HG03469 (cell line): ENCODE measurements around the gene TAX1BP3.

Source experiments
- ATAC-seq: cut with Tn5 transposase; IDR thresholded peaks from one replicate; pipeline ENCODE4 v1.9.1; 2021; ENCODE audit warnings: mild to moderate bottlenecking, moderate library complexity, moderate number of reproducible peaks; ENCODE audit not compliant: unreplicated experiment

TAX1BP3 gene

DNA sequence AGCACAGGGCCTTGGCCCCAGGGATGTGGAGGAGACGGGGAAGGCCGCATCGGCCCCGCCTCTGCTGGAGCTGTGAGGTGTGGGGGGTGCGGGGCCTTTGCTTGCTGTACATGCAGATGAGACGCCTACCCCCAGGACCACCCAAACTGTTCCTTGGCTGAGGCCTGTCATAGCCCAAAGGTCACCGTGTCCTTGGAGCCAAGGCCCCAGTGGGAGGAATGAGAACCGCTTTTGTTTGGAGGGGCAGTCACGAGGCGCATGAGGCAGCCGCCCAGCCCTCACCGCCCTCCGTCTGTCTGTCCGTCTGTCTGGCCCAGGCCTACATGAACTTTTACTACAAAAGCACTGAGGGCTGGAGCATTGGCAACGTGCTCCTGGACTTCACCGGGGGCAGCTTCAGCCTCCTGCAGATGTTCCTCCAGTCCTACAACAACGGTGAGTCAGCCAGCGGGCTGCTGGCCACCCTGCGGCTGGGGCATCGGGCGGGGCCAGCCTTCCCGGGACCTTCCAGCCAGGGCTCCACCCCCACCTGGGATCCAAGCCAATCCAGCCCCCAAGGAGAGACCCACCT lies 8.8 kb downstream of the TAX1BP3 start:
- no peak for ATAC-seq

DNA sequence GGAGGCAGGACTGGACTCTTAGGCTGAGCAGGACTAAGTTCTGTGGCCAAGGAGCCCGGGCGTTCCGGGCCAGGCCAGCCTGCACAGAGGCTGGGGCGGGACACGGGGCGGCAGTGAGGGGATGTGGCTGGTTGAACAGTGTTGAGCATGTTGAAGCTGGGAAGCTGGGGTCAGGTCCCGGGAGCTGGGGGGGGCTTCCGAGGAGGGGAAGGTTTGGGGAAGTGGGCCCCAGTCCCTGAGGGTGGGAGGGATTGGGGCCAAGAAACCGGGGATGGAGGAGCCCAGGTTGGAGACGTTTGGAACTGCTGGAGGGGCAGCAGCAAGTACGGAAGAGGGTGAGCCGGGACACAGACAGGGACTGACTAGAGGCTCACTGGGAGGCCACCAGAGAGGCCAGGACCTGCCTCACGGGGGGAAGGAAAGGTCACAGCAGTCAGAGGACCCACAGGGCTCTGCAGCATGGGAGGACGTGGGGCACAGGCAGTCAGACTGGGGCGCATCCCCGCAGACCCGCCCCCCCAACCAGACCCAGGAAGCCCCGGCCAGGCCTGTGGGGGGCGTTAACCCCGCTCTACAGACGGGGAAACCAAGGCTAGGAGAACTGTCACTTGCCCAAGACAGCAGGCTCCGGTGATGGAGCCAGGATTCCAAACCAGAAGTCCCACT lies 9.5 kb downstream of the TAX1BP3 start:
- ATAC-seq: no peak

DNA sequence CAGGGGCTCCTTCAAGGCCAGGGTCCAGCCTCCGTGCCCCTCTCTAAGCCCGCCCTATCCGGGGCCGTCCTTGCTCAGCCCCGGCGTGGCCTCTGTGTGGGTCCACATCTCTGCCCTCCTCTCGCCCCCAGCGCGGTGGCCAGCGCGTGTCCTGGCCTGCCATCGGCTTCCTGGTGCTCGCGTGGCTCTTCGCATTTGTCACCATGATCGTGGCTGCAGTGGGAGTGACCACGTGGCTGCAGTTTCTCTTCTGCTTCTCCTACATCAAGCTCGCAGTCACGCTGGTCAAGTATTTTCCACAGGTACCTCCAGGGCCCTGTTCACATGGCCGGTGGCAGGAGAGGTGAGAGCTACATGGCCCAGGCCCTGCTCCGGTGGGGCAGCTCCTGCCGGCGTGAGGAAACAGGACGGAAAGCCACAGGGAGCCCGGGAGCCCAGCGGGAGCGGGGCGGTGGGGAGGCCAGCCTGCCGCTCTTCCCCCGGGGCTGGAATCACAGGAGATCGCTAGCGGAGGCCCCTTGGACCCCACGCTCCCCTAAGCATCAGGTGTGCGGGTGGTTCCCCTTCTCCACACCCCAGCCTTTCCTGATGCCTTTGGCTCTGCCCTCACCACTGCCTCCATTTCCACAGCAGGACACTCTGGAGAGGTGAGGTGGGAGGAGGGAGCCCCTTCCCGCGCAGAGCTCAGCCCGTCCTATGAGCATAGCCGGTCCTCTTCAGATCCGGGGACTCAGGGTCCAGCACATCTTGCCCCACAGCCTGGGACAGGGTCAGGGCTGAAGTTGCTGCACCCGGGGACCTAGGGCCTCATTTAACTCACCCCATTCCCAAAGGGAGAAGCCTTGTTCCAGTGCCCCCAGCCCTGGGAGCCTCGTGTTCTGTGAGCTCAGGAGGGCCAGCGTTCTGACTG lies 10.2 kb downstream of the TAX1BP3 start:
- ATAC-seq: no peak

DNA sequence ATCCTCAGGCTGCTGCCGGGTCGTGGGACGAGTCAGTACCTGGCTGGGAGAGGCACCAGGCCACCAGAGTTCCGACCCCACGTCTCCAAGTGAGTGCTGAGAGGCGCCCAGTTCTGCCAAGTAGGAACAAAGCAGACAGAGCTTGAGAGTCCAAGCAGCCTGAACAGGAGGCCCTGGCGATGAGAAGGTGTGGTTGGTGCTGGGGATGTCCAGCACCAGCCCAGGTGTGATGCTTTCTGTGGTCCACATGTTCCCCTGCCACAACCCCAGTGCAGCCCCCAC lies 10.8 kb downstream of the TAX1BP3 start:
- no peak for ATAC-seq

DNA sequence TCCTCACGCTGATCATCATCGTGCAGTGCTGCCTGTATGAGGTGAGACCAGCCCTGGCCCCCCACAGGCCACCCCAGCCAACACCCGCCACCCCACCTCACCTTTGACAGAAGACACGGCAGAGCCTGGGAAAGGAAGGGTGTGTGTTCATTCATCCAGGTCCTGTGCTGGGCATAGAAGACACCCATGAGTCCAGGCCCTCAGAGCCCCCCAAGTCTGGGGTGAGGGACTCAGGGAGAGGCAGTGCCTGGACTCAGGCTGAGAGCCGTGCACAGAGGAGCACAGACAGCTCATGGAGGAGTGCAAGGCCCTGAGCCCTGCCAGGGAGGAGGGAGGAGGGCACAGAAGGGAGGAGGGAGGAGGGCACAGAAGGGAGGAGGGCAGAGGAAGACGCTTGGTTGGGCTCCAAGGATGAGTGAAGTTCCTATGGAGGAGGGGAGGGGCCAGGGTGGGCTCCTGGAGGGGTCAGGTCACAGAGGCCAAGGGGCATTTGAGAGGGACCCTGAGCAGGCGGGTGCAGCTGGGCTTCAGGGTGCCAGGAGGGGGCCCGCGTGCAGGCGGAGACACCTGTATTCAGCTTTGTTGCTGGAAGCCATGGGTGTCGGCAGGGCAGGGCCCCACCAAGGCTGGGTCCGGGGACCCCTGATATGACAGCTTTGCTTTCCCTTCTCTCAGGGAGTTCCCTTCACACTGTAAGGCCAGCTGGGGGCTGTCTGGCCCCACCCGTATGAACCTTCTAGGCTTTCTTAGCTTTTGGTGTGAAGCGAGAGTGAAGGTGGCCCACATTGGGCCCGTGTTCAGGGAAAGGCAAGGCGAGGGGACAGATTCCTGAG lies 11.4 kb downstream of the TAX1BP3 start:
- ATAC-seq: no peak

DNA sequence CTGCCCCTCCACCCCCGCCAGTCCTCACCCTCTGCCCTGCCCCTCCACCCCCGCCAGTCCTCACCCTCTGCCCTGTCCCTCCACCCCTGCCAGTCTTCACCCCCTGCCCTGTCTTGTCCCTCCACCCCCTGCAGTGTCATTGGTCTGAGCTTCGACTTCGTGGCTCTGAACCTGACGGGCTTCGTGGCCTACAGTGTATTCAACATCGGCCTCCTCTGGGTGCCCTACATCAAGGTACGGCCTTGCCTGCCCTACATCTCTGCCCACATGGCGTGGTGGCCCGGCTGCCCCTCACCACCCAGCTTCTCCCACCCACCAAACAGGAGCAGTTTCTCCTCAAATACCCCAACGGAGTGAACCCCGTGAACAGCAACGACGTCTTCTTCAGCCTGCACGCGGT lies 12.0 kb downstream of the TAX1BP3 start:
- ATAC-seq: no peak

DNA sequence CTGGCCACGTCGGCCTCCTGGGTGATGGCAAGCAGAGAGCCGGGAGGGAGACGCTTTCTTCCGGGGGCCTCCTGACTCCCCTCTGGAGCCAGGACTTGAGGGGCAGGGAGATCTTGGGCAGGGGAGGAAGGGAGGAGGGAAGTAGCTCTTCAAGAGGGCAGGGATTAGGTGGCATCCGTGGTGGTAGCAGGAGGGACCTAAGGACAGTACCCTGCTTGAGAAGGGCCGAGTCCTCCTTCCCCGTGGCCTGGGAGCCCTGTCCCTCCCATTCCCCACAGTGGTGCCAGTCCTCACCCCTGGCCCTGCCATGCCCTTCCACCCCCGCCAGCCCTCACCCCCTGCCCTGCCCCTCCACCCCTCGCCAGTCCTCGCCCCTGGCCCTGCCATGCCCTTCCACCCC lies 12.6 kb downstream of the TAX1BP3 start:
- no peak for ATAC-seq

DNA sequence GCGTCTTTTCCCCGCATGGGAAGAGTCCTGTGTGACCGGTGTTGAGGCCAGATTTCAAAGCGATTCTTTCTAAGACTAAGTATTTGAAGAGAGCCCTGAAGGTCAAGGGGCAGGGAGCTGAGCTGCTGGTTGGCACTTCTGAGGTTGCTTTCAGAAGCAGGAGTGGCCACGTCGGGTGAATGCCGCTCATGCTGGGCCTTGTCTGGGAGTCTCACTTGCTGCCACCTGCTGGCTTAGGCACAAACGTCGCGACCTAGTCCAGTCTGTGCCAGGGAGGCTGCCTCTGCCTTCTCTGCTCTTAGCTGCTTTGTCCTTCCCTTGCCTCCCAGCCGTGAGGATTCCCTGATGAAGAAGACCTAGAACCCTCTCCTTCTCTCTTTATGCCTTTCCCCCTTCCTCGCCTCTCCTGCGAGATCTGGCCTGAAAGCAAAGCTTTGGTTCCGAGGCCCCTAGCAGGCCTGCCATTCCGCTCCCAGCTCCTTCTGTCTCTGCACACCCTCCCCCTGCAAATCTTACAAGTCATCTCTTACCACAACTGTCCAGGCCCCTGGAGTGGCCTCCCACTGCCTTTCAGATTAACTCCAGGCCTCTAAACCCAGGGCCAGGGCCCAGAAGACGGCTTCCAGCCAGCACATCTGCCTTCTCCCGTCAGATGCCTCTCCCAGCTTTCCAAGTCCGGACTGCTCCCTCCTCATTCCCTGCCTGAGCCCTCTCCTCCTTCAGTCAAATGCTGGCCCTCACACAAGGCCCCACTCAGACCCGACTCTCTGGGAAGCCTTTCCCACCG lies 20.4 kb downstream of the TAX1BP3 start:
- no peak for ATAC-seq

DNA sequence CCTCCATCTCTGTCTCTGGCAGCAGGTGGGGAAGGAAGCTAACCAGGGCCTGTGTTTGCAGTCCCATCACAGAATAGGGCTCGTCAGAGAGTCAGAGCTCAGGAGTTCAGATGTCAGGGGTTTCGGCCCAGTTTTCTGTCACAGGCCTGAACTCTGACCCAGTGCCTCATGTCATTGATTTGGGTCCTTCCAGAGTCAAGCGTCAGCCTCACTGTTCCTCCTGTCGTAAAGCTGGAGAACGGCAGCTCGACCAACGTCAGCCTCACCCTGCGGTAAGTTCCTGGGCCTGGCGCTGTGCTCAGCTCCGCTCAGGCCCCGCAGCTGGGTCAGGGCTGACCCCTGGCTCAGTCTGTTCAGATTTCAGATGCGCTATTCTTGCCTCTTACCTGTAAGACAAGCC lies 21.1 kb downstream of the TAX1BP3 start:
- no peak for ATAC-seq

DNA sequence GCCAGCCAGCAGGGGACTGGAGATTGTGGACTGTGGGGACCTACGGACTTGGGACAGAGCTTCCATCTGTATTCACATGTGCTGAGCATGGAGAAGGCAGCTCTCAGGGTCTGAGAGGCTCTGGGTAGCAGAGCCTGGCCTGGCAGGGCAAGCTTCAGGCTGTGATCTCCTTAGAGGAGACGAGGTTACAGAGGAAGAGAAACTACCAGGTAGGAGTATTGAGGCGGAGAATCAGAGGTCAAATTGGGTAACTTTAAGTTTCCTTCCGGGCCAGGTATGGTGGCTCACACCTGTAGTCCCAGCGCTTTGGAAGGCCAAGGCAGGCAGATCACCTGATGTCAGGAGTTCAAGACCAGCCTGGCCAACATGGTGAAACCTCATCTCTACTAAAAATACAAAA lies 23.1 kb downstream of the TAX1BP3 start:
- no peak for ATAC-seq

DNA sequence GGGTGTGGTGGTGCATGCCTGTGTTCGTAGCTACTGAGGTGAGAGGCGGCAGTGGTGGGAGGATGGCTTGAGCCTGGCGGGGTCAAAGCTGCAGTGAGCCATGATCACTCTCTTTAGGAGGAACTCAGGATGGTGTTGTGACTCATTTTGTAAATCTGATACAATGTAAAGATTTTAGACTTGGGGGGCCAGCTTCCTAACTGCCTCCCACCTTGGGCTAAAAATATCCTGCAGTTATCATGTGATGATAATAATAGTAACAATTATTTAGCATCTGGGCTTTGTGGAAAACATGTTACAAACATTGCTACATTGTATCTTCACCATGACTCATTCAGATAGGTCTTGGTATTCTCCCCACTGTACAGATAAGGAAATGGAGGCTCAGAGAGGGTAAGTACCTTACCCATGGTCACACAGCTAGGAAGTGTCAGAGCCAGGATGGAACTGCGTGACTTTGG lies 24.5 kb downstream of the TAX1BP3 start:
- ATAC-seq: no peak

DNA sequence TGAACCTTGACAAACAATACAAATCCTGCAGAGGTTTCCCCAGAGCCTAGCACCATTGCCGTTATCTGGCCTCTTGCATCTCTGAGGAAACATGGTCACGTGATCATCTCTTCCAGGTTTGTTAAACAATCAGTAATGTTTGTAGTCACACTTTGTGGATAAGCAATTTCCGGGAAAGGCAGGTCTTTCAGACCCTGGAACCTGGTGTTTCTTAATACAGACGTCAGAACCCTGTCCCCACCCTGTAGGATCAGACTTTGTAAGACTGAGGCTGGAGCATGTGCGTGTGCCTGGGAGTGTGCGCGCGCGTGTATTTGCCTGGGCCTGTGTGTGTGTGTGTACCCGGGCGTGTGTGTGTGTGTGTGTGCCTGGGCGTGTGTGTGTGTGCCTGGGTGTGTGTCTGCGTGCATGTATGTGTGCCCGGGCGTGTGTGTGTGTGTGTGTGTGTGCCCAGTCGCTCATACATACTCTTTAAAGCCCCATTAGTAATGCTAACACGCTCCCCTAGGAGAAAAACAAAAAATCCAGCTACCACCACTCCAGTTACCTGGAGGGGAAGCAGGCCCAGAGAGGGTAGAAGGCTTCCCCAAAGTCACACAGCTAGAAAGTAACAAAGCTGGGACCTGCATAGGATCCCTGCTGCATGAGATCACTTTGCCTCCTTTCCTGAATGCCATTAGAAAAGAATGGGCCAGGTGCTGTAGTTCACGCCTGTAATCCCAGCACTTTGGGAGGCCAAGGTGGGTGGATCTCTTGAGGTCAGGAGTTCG lies 26.5 kb downstream of the TAX1BP3 start:
- ATAC-seq: no peak

DNA sequence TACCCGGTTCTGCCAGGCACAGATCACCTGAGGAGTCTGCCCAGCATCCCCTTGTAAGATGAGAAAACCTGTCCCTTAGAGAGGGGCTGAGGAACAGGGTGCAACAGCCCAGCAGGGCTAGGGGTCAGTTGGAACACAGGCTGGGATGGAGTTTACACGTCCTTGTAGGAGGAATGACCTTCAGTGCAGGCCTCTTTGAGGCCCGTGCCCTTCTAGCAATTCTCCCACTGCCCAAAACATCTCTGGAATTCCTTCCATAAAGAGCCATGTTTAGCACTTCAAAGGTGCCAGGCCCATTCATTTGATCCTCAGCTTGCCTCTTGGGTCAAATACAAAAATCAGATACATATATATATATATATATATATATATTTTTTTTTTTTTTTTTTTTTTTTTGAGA lies 27.4 kb downstream of the TAX1BP3 start:
- no peak for ATAC-seq

DNA sequence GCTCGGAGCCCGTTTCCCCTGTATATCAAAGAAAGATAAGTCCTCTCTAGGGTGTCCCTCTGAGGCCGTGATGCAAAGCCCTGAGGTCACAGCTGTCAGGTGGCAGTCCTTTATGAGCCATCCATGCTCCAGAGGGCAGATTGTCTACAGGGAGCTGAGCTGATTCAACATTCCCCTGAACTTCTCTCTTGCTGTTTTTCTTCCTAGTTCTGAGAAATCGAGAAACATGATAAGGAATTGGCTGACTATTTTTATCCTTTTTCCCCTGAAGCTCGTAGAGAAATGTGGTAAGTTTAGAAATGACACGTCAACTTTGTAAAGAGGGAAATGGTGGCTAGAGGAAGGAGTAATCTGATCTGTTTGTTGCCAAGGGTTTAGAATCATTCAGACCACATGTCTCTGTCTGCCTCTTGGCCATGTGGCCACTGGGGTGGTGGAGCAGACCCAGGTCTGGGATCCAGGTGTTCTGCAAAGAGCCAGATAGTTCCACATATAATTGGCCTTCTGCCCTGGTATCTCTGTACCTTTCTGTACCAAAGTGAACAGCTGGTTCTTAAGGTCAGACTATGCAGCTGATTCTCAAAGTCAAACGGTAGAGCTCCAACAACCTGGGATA lies 28.3 kb downstream of the TAX1BP3 start:
- ATAC-seq: no peak

DNA sequence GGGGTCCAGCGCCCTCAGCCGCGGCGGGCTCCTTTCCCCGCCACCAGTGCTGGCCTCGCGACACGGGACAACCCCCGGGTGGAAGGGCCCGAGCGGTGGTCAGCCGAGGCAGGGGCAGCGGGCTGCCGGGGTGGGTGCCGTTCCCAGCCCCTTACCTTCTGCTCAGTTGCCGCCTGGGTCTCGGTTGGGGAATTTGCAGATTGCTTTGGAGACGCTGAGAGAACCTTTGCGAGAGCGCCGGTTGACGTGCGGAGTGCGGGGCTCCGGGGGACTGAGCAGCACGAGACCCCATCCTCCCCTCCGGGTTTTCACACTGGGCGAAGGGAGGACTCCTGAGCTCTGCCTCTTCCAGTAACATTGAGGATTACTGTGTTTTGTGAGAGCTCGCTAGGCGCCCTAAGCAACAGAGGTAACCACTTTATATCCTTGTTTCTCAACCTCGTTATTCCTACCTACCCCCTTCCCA lies 31.4 kb downstream of the TAX1BP3 start:
- ATAC-seq: peak; percentile 9

DNA sequence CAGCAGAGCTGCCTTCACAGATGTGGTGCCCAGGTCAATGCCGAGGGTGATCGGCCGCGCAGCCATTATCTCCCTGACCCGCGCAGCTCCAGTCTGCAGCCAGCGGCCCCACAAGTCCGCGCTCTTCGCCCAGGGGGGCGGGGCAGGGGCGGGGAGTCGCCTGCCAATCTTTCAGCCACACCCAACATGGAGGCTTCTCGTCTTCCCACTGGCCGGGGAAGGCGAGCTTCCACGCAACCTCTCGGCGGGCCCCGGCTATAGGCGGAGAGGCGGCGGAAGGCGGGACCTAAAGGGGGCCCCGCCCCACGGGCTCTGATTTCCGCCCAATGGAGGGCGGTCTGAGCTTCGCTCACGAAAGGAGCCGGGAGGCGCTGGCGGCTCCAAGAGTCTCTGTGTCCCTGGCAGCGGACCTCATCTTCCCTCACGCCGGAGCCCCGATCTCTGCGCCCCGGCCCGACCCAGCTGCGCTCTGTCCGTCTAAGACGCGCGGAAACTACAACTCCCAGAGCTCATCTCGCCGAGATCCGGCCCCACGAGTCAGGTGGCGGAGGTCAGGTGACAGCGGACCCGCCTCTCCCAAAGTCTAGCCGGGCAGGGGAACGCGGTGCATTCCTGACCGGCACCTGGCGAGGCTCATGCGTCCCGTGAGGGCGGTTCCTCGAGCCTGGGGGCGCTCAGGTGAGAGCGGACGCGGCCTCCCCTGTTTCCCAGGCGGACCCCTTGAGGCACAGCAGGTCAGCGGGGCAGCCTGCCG lies 32.0 kb downstream of the TAX1BP3 start, which contains the start of the genes CTNS and SHPK:
Gene CTNS, plus strand, starts transcription at position 607 of the 754 bp plus-strand sequence. CDS start 3,447 bp downstream, outside the sequence.
Gene SHPK, minus strand, starts transcription at position 97 of the 754 bp plus-strand sequence. Its CDS starts 31 bp downstream, at position 66.
- peak; percentile 67 for ATAC-seq

DNA sequence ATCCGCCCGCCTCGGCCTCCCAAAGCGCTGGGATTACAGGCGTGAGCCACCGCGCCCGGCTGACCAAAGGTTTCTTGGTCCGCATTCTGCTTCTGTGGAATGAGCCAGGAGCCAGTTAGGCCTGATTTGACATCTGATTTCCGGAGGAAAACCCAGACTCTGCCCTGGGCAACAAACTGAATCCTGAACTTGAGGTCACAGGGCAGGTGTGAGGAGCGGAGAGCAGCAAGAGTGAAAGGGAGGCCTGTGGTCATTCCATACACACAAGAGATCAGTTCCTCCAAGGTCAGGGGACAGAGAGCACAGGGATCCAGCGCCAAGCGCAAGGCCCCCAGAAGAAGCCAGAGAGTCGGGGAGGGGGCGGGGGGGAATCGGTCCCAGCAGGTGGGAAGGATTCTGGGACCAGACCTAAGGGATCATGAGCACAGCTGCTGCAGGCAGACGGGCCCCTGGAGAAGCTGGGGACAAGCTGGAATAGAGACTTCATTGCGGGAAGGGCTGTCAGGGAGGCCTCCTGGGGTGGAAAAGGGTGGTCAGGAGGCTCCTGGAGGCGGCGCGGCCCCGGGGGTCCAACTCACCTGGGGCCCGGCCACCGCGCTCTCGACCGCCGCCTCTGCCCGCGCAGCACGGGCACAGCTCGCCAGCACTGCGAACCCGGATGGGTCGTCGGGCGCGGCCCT lies 32.8 kb downstream of the TAX1BP3 start:
- ATAC-seq: no peak

DNA sequence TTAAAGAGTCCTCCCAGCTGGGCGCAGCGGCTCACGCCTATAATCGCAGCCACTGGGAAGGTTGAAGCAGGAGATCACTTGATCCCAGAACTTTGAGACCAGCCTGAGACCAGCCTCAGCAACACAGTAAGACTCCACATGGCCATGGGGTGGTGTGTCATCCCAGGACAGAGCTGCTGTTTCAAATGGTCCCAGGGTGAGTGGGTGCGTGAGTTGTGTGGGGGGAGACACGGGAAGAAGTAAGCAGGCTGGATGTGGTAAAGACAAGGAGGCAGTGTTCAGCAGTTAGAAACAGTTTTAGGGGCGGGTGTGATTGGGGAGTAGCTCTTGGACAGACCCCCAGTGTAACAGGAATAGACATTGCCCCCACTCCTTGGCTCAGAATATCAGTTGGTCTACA lies 36.1 kb downstream of the TAX1BP3 start:
- no peak for ATAC-seq
